WTC11 (cell line): Measurements from ENCODE around the gene ARMC7. TPM values are rescaled to one million over a fixed set of nuclear protein-coding genes. Genes with fewer than 3 reads are reported as not detected.
"Not testable (repeated sequence)": the region's sequence is repeated elsewhere in the genome, so short reads cannot be mapped to it uniquely, and the experiment has no call there.

Experiments used
- ATAC-seq: fragments of 200-7000 bp; cut with Tn5 transposase; 2 replicates; pipeline ENCODE4 v1.10.0; 2021; ENCODE audit warnings: mild to moderate bottlenecking, moderate library complexity
- CTCF ChIA-PET: fragments of 300-600 bp; sonication (Branson Sonifier 250); formaldehyde crosslinking; loops from one replicate; lab custom pipeline; 2021; ENCODE audit warnings: antibody characterized with exemption; lab: Charles Lee
- POLR2A ChIA-PET: fragments of 350-600 bp; sonication (Branson Sonifier 250); formaldehyde crosslinking; loops from one replicate; lab custom pipeline; 2021; ENCODE audit warnings: antibody characterized with exemption; lab: Charles Lee
- DNase-seq: peaks from one replicate; pipeline ENCODE4 v3.0.0; 2021; ENCODE audit warnings: low spot score
- H3K27ac Mint-ChIP-seq: 2 replicates; pipeline ENCODE4 v1.8.0; 2021; ENCODE audit warnings: mixed read lengths
- H3K27me3 Mint-ChIP-seq: 2 replicates; pipeline ENCODE4 v1.8.0; 2021; ENCODE audit warnings: low read depth, mild to moderate bottlenecking, moderate library complexity, mixed read lengths
- H3K36me3 Mint-ChIP-seq: 2 replicates; pipeline ENCODE4 v1.8.0; 2021; ENCODE audit warnings: mixed read lengths
- H3K4me1 Mint-ChIP-seq: 2 replicates; pipeline ENCODE4 v1.8.0; 2022; ENCODE audit warnings: mixed read lengths
- H3K4me3 Mint-ChIP-seq: 2 replicates; pipeline ENCODE4 v1.8.0; 2021; ENCODE audit warnings: mild to moderate bottlenecking, moderate library complexity, mixed read lengths
- H3K9me3 Mint-ChIP-seq: 2 replicates; pipeline ENCODE4 v1.8.0; 2021; ENCODE audit warnings: mixed read lengths
- ESRRA ChIP-seq: sonication (generic); formaldehyde crosslinking; IDR thresholded peaks from 2 replicates; pipeline ENCODE4 v1.8.1; 2022; ENCODE audit warnings: mild to moderate bottlenecking, missing genetic modification reagents, borderline replicate concordance
- FOXK1 ChIP-seq: sonication (generic); formaldehyde crosslinking; IDR thresholded peaks from 2 replicates; pipeline ENCODE4 v1.8.0; 2022; ENCODE audit warnings: mild to moderate bottlenecking, moderate library complexity, missing genetic modification reagents
- IRF1 ChIP-seq: sonication (generic); formaldehyde crosslinking; IDR thresholded peaks from 2 replicates; pipeline ENCODE4 v1.8.0; 2023; ENCODE audit warnings: missing genetic modification reagents
- JUN ChIP-seq: sonication (generic); formaldehyde crosslinking; IDR thresholded peaks from 2 replicates; pipeline ENCODE4 v1.8.0; 2023; ENCODE audit warnings: mild to moderate bottlenecking, missing genetic modification reagents
- MXD4 ChIP-seq: fragments of 250-450 bp; sonication (Bioruptor Pico); IDR thresholded peaks from 2 replicates; pipeline ENCODE4 v1.8.0; 2021; ENCODE audit warnings: mild to moderate bottlenecking, moderate library complexity, borderline replicate concordance
- NFYB ChIP-seq: sonication (generic); formaldehyde crosslinking; conservative IDR thresholded peaks from 2 replicates; pipeline ENCODE4 v1.8.0; 2022; ENCODE audit warnings: low read depth, missing genetic modification reagents
- NR1H2 ChIP-seq: sonication (generic); formaldehyde crosslinking; IDR thresholded peaks from 2 replicates; pipeline ENCODE4 v1.9.0; 2021; ENCODE audit warnings: mild to moderate bottlenecking, moderate library complexity, missing genetic modification reagents
- NR2C2 ChIP-seq: sonication (generic); formaldehyde crosslinking; IDR thresholded peaks from 2 replicates; pipeline ENCODE4 v1.8.0; 2022; ENCODE audit warnings: mild to moderate bottlenecking, missing genetic modification reagents
- NR3C1 ChIP-seq: sonication (generic); formaldehyde crosslinking; conservative IDR thresholded peaks from 2 replicates; pipeline ENCODE4 v1.8.1; 2023; ENCODE audit warnings: low read depth, mild to moderate bottlenecking, missing genetic modification reagents
- SMAD4 ChIP-seq: sonication (generic); formaldehyde crosslinking; IDR thresholded peaks from 2 replicates; pipeline ENCODE4 v1.8.0; 2022; ENCODE audit warnings: mild to moderate bottlenecking, missing genetic modification reagents
- SP1 ChIP-seq: sonication (generic); formaldehyde crosslinking; conservative IDR thresholded peaks from 2 replicates; pipeline ENCODE4 v1.8.1; 2022; ENCODE audit warnings: missing genetic modification reagents
- ZNF121 ChIP-seq: sonication (generic); formaldehyde crosslinking; IDR thresholded peaks from 2 replicates; pipeline ENCODE4 v1.8.0; 2023; ENCODE audit warnings: missing genetic modification reagents
- ZNF281 ChIP-seq: sonication (generic); formaldehyde crosslinking; IDR thresholded peaks from 2 replicates; pipeline ENCODE4 v1.8.0; 2023; ENCODE audit warnings: mild to moderate bottlenecking, missing genetic modification reagents
- ZNF416 ChIP-seq: fragments of 250-450 bp; sonication (Bioruptor Pico); IDR thresholded peaks from 2 replicates; pipeline ENCODE4 v1.9.0; 2021; ENCODE audit warnings: mild to moderate bottlenecking, inconsistent platforms
- total RNA-seq: library from RNA; stranded (reverse); gene quantifications from 3 replicates; pipeline ENCODE4 v1.2.3, GENCODE V29; 2021
- TF ChIP-seq, protein P1 (sequence below): fragments of 250-450 bp; sonication (Bioruptor Pico); IDR thresholded peaks from 2 replicates; pipeline ENCODE4 v1.9.0; 2021; ENCODE audit warnings: mild to moderate bottlenecking
- TF ChIP-seq, protein P2 (sequence below): sonication (generic); formaldehyde crosslinking; IDR thresholded peaks from 2 replicates; pipeline ENCODE4 v1.8.1; 2023; ENCODE audit warnings: mild to moderate bottlenecking, missing genetic modification reagents, borderline replicate concordance
- TF ChIP-seq, protein P3 (sequence below): fragments of 250-450 bp; sonication (Bioruptor Pico); IDR thresholded peaks from 2 replicates; pipeline ENCODE4 v1.9.0; 2021; ENCODE audit warnings: moderate library complexity, mild to moderate bottlenecking, inconsistent platforms, borderline replicate concordance
- TF ChIP-seq, protein P4 (sequence below): fragments of 250-450 bp; sonication (Bioruptor Pico); IDR thresholded peaks from 2 replicates; pipeline ENCODE4 v1.8.0; 2021; ENCODE audit warnings: mild to moderate bottlenecking
- TF ChIP-seq, protein P5 (sequence below): sonication (generic); formaldehyde crosslinking; IDR thresholded peaks from 2 replicates; pipeline ENCODE4 v1.8.0; 2022; ENCODE audit warnings: mild to moderate bottlenecking, missing genetic modification reagents

ARMC7 gene
- total RNA-seq, 1 experiment from 2014 or later = 13.2 TPM

- POLR2A ChIA-PET, ATAC-seq, DNase-seq, H3K4me3 Mint-ChIP-seq, H3K9me3 Mint-ChIP-seq, H3K4me1 Mint-ChIP-seq, H3K27ac Mint-ChIP-seq, H3K27me3 Mint-ChIP-seq: not testable (repeated sequence)
- TF ChIP-seq, protein P1, sequence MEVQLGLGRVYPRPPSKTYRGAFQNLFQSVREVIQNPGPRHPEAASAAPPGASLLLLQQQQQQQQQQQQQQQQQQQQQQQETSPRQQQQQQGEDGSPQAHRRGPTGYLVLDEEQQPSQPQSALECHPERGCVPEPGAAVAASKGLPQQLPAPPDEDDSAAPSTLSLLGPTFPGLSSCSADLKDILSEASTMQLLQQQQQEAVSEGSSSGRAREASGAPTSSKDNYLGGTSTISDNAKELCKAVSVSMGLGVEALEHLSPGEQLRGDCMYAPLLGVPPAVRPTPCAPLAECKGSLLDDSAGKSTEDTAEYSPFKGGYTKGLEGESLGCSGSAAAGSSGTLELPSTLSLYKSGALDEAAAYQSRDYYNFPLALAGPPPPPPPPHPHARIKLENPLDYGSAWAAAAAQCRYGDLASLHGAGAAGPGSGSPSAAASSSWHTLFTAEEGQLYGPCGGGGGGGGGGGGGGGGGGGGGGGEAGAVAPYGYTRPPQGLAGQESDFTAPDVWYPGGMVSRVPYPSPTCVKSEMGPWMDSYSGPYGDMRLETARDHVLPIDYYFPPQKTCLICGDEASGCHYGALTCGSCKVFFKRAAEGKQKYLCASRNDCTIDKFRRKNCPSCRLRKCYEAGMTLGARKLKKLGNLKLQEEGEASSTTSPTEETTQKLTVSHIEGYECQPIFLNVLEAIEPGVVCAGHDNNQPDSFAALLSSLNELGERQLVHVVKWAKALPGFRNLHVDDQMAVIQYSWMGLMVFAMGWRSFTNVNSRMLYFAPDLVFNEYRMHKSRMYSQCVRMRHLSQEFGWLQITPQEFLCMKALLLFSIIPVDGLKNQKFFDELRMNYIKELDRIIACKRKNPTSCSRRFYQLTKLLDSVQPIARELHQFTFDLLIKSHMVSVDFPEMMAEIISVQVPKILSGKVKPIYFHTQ (CRISPR knock-in tag) = peak; percentile 19; the same call in 1 of the 2 replicates
- CTCF ChIA-PET = interaction anchor here (1.9 kb wide), 1 partner anchor 24 kb away, joined by 4 read pairs; no protein-coding TSS in a partner anchor
- peaks cover 59% of the 10 kb centered on the region for H3K36me3 Mint-ChIP-seq
These were observed 28.0 kb downstream of the ARMC7 start for GRCh38 chr17:75137762-75138161.

DNA sequence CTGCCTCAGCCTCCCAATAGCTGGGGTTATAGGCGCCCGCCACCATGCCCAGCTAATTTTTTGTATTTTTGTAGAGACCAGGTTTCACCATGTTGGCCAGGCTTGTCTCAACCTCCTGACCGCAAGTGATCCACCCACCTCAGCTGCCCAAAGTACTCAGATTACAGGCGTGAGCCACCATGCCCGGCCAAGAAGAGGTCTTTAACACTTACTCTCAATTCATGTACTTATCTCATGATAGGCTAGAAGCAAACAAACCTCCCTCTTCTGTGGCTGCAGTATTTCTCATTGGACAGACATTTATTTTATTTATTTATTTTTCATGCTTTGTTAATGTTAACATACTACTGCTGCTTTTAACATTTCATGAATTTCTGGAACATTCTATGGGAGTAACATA lies 28.8 kb downstream of the ARMC7 start:
- Mint-ChIP-seq H3K36me3 (peaks cover 64% of the 10 kb centered on the region), H3K4me3 (no peak overlapping the region), H3K27me3 (no peaks in the 10 kb centered on the region), H3K4me1 (0 out of 2 replicates have a peak, but pooled peaks cover 5% of the 10 kb centered on the region), H3K9me3 (no peaks in the 10 kb centered on the region), H3K27ac (no peak overlapping the region; the same call in 1 of the 2 replicates)
- TF ChIP-seq, protein P2, sequence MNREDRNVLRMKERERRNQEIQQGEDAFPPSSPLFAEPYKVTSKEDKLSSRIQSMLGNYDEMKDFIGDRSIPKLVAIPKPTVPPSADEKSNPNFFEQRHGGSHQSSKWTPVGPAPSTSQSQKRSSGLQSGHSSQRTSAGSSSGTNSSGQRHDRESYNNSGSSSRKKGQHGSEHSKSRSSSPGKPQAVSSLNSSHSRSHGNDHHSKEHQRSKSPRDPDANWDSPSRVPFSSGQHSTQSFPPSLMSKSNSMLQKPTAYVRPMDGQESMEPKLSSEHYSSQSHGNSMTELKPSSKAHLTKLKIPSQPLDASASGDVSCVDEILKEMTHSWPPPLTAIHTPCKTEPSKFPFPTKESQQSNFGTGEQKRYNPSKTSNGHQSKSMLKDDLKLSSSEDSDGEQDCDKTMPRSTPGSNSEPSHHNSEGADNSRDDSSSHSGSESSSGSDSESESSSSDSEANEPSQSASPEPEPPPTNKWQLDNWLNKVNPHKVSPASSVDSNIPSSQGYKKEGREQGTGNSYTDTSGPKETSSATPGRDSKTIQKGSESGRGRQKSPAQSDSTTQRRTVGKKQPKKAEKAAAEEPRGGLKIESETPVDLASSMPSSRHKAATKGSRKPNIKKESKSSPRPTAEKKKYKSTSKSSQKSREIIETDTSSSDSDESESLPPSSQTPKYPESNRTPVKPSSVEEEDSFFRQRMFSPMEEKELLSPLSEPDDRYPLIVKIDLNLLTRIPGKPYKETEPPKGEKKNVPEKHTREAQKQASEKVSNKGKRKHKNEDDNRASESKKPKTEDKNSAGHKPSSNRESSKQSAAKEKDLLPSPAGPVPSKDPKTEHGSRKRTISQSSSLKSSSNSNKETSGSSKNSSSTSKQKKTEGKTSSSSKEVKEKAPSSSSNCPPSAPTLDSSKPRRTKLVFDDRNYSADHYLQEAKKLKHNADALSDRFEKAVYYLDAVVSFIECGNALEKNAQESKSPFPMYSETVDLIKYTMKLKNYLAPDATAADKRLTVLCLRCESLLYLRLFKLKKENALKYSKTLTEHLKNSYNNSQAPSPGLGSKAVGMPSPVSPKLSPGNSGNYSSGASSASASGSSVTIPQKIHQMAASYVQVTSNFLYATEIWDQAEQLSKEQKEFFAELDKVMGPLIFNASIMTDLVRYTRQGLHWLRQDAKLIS (CRISPR knock-in tag) = no peak
- TF ChIP-seq ZNF121 (CRISPR knock-in tag) (no peak), FOXK1 (CRISPR knock-in tag) (no peak), NR2C2 (no peak), ZNF281 (CRISPR knock-in tag) (no peak), NR1H2 (CRISPR knock-in tag) (no peak), MXD4 (CRISPR knock-in tag) (no peak), ZNF416 (CRISPR knock-in tag) (no peak), NFYB (CRISPR knock-in tag) (no peak), SMAD4 (CRISPR knock-in tag) (no peak), IRF1 (no peak), ESRRA (no peak), SP1 (CRISPR knock-in tag) (no peak), NR3C1 (CRISPR knock-in tag) (no peak), JUN (no peak)
- TF ChIP-seq, protein P3, sequence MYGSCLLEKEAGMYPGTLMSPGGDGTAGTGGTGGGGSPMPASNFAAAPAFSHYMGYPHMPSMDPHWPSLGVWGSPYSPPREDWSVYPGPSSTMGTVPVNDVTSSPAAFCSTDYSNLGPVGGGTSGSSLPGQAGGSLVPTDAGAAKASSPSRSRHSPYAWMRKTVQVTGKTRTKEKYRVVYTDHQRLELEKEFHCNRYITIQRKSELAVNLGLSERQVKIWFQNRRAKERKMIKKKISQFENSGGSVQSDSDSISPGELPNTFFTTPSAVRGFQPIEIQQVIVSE (CRISPR knock-in tag) = no peak
- TF ChIP-seq, protein P4, sequence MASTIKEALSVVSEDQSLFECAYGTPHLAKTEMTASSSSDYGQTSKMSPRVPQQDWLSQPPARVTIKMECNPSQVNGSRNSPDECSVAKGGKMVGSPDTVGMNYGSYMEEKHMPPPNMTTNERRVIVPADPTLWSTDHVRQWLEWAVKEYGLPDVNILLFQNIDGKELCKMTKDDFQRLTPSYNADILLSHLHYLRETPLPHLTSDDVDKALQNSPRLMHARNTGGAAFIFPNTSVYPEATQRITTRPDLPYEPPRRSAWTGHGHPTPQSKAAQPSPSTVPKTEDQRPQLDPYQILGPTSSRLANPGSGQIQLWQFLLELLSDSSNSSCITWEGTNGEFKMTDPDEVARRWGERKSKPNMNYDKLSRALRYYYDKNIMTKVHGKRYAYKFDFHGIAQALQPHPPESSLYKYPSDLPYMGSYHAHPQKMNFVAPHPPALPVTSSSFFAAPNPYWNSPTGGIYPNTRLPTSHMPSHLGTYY (CRISPR knock-in tag) = no peak
- TF ChIP-seq, protein P5, sequence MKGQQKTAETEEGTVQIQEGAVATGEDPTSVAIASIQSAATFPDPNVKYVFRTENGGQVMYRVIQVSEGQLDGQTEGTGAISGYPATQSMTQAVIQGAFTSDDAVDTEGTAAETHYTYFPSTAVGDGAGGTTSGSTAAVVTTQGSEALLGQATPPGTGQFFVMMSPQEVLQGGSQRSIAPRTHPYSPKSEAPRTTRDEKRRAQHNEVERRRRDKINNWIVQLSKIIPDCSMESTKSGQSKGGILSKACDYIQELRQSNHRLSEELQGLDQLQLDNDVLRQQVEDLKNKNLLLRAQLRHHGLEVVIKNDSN = no peak
- ATAC-seq (no peak), DNase-seq (no peak)
- ChIA-PET CTCF (interaction anchor here (1.9 kb wide), 1 partner anchor 24 kb away, joined by 4 read pairs; no protein-coding TSS in a partner anchor), POLR2A (interaction anchor here (0.5 to 0.7 kb wide), 3 partner anchors 31 to 65 kb away, joined by 3 to 4 read pairs (median 3); partner anchors contain the start of gene SLC16A5)
